Trophoblast cell (in vitro differentiated cells and primary cell): ENCODE results near the gene LRFN2.

Experiments used
- DNase-seq, 2 donors: peaks; one replicate each; pipeline ENCODE4 v3.0.0-alpha.2; 2016
- H2AFZ ChIP-seq: 2 replicates; pipeline ENCODE4 v1.6.1; 2013; ENCODE audit warnings: low read length, moderate library complexity, mild to moderate bottlenecking; ENCODE audit not compliant: insufficient read depth, poor library complexity
- H2AK5ac ChIP-seq: 2 replicates; pipeline ENCODE4 v1.6.1; 2013; ENCODE audit warnings: mild to moderate bottlenecking, low read length
- H2BK120ac ChIP-seq: 2 replicates; pipeline ENCODE4 v1.6.1; 2013; ENCODE audit warnings: low read length, mild to moderate bottlenecking, moderate library complexity; ENCODE audit not compliant: insufficient read depth, poor library complexity
- H2BK12ac ChIP-seq: 2 replicates; pipeline ENCODE4 v1.6.1; 2013; ENCODE audit warnings: mild to moderate bottlenecking, low read length, moderate library complexity
- H2BK5ac ChIP-seq: 2 replicates; pipeline ENCODE4 v1.6.1; 2013; ENCODE audit warnings: low read length, low read depth, moderate library complexity, mild to moderate bottlenecking; ENCODE audit not compliant: poor library complexity
- H3K14ac ChIP-seq: 2 replicates; pipeline ENCODE4 v1.6.1; 2013; ENCODE audit warnings: mild to moderate bottlenecking, low read length
- H3K18ac ChIP-seq: 2 replicates; pipeline ENCODE4 v1.6.1; 2013; ENCODE audit warnings: mild to moderate bottlenecking, low read length
- H3K23ac ChIP-seq: 2 replicates; pipeline ENCODE4 v1.6.1; 2013; ENCODE audit warnings: low read length
- H3K27ac ChIP-seq: 2 replicates; pipeline ENCODE4 v1.5.1; 2013; ENCODE audit warnings: low read depth, mild to moderate bottlenecking, inconsistent platforms, low read length, moderate library complexity
- H3K27me3 ChIP-seq: 2 replicates; pipeline ENCODE4 v1.6.1; 2013; ENCODE audit warnings: inconsistent platforms, mild to moderate bottlenecking, low read length, moderate library complexity; ENCODE audit not compliant: insufficient read depth
- H3K36me3 ChIP-seq, 2 experiments: 1 replicate in 1 of 2; 2 replicates in 1 of 2; pipeline ENCODE4 v1.6.1; 2013; ENCODE audit warnings: low read length in 2 of 2, mild to moderate bottlenecking in 2 of 2, moderate library complexity in 1 of 2; ENCODE audit not compliant: insufficient read depth in 2 of 2, control insufficient read depth in 1 of 2
- H3K4ac ChIP-seq: 2 replicates; pipeline ENCODE4 v1.6.1; 2013; ENCODE audit warnings: low read depth, mild to moderate bottlenecking, low read length, moderate library complexity
- H3K4me1 ChIP-seq, 2 experiments: 1 replicate in 1 of 2; 2 replicates in 1 of 2; pipeline ENCODE4 v1.6.1; 2013; ENCODE audit warnings: low read length in 2 of 2, mild to moderate bottlenecking in 2 of 2, moderate library complexity in 1 of 2; ENCODE audit not compliant: insufficient read depth in 2 of 2, control insufficient read depth in 1 of 2
- H3K4me2 ChIP-seq: 2 replicates; pipeline ENCODE4 v1.6.1; 2013; ENCODE audit warnings: inconsistent platforms, mild to moderate bottlenecking, low read length, moderate library complexity
- H3K4me3 ChIP-seq: 2 replicates; pipeline ENCODE4 v1.5.1; 2013; ENCODE audit warnings: mild to moderate bottlenecking, low read depth, low read length, inconsistent platforms
- H3K79me1 ChIP-seq: one replicate; pipeline ENCODE4 v1.6.1; 2013; ENCODE audit warnings: low read length
- H3K79me2 ChIP-seq: 2 replicates; pipeline ENCODE4 v1.6.1; 2013; ENCODE audit warnings: low read length, mild to moderate bottlenecking; ENCODE audit not compliant: control insufficient read depth, insufficient read depth, poor library complexity
- H3K9ac ChIP-seq: 2 replicates; pipeline ENCODE4 v1.6.1; 2013; ENCODE audit warnings: mild to moderate bottlenecking, low read length
- H3K9me3 ChIP-seq: 2 replicates; pipeline ENCODE4 v1.6.1; 2013; ENCODE audit warnings: low read depth, mild to moderate bottlenecking, control low read depth, inconsistent platforms, low read length; ENCODE audit not compliant: insufficient read depth
- H4K12ac ChIP-seq: 2 replicates; pipeline ENCODE4 v1.6.1; 2013; ENCODE audit warnings: low read depth, mild to moderate bottlenecking, low read length, moderate library complexity
- H4K8ac ChIP-seq: 2 replicates; pipeline ENCODE4 v1.6.1; 2013; ENCODE audit warnings: low read depth, mild to moderate bottlenecking, low read length, moderate library complexity
- H4K91ac ChIP-seq: one replicate; pipeline ENCODE4 v1.6.1; 2013; ENCODE audit warnings: low read depth, mild to moderate bottlenecking, low read length, moderate library complexity
- WGBS: extraction: QIAGEN DNeasy Blood & Tissue Kit; methylation state at CpG from one replicate; pipeline ENCODE4 v1.1.7; 2013; ENCODE audit warnings: missing lambda C conversion rate; ENCODE audit not compliant: insufficient read length, insufficient coverage; ENCODE audit errors: extremely low coverage; 5-methylcytosine and 5-hydroxymethylcytosine counted together

The LRFN2 gene

DNA sequence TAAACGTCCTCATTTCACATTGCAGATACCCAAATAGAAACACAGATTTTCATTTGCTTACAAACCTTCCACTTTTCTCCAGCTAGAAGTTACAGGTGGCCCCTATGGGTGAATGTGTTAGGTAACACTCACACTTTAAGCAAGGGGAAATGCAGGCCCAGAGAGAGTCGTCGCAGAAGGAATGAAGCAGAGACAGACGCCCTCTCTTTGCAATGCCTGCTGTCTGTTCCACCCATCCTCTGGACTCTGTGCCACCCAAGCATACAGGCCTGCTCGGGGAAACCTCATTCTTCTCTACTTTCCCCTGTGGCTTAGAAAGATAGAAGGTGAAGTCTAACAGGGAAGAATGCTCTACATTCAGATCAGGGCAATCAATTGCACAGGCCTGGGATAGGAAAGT lies 57.2 kb downstream of the LRFN2 start:
- WGBS, result no CpG with 5 or more reads among the region's 5 CpGs
- H3K27ac ChIP-seq, result no peak overlapping the region
- H3K23ac ChIP-seq, result no peak overlapping the region

GRCh38 chr6:40529040-40529439 lies 58.1 kb downstream of the LRFN2 start:
- Histone ChIP-seq H3K4me3 (no peak overlapping the region), H2BK120ac (no peak overlapping the region), H3K36me3 (no peaks in the 10 kb centered on the region), H2AFZ (no peak overlapping the region), H4K8ac (no peak overlapping the region), H4K91ac (no peak overlapping the region), H2BK12ac (no peak overlapping the region), H3K4ac (no peak overlapping the region), H3K4me2 (no peak overlapping the region), H3K18ac (no peak overlapping the region), H3K23ac (no peak overlapping the region), H3K14ac (no peak overlapping the region), H3K4me1 (no peaks in the 10 kb centered on the region), H4K12ac (no peak overlapping the region), H2AK5ac (no peak overlapping the region), H3K9me3 (no peaks in the 10 kb centered on the region), H2BK5ac (no peak overlapping the region), H3K27me3 (no peaks in the 10 kb centered on the region), H3K79me1 (no peaks in the 10 kb centered on the region), H3K9ac (no peak overlapping the region), H3K27ac (no peak overlapping the region), H3K79me2 (no peaks in the 10 kb centered on the region)
- no peak for DNase-seq
- WGBS, result no CpG with 5 or more reads among the region's 4 CpGs

More for the DNA sequence above, 57.2 kb downstream of the LRFN2 start:
- Histone ChIP-seq H3K4me3 (no peak overlapping the region), H3K79me1 (no peaks in the 10 kb centered on the region), H3K36me3 (no peaks in the 10 kb centered on the region), H4K12ac (no peak overlapping the region), H4K8ac (no peak overlapping the region), H2AFZ (no peak overlapping the region), H3K4me1 (no peaks in the 10 kb centered on the region), H3K4me2 (no peak overlapping the region), H3K18ac (no peak overlapping the region), H2BK5ac (no peak overlapping the region), H4K91ac (no peak overlapping the region), H3K9me3 (no peaks in the 10 kb centered on the region), H3K4ac (no peak overlapping the region), H3K9ac (no peak overlapping the region), H3K79me2 (no peaks in the 10 kb centered on the region), H3K27me3 (no peaks in the 10 kb centered on the region), H3K14ac (no peak overlapping the region), H2BK12ac (no peak overlapping the region), H2BK120ac (no peak overlapping the region), H2AK5ac (no peak overlapping the region)
- no peak for DNase-seq

- Histone ChIP-seq H3K9ac (no peak overlapping the region), H3K14ac (no peak overlapping the region)
- WGBS, result no CpG with 5 or more reads among the region's 5 CpGs
Measured at GRCh38 chr6:40528051-40528450, 59.1 kb downstream of the LRFN2 start.

GRCh38 chr6:40526036-40526435 lies 61.1 kb downstream of the LRFN2 start:
- DNase-seq, result no peak
- Histone ChIP-seq H4K8ac (no peak overlapping the region), H4K12ac (no peak overlapping the region), H3K4me1 (no peaks in the 10 kb centered on the region), H3K4me3 (no peak overlapping the region), H2BK5ac (no peak overlapping the region), H3K79me1 (no peaks in the 10 kb centered on the region), H3K9me3 (no peaks in the 10 kb centered on the region), H3K14ac (no peak overlapping the region), H3K27ac (no peak overlapping the region), H3K79me2 (no peaks in the 10 kb centered on the region), H2BK120ac (no peak overlapping the region), H4K91ac (no peak overlapping the region), H2AK5ac (no peak overlapping the region), H2AFZ (no peak overlapping the region), H3K4ac (no peak overlapping the region), H3K27me3 (no peaks in the 10 kb centered on the region), H3K18ac (no peak overlapping the region), H3K9ac (no peak overlapping the region), H2BK12ac (no peak overlapping the region), H3K36me3 (no peaks in the 10 kb centered on the region), H3K23ac (no peak overlapping the region), H3K4me2 (no peak overlapping the region)
- no CpG with 5 or more reads among the region's 6 CpGs for WGBS

More at GRCh38 chr6:40528051-40528450, 59.1 kb downstream of the LRFN2 start:
- no peaks in the 10 kb centered on the region for H3K4me1 ChIP-seq
- H3K4me3 ChIP-seq, result no peak overlapping the region
- no peak overlapping the region for H2BK5ac ChIP-seq
- no peaks in the 10 kb centered on the region for H3K9me3 ChIP-seq
- H3K4ac ChIP-seq, result no peak overlapping the region
- no peak overlapping the region for H3K4me2 ChIP-seq
- H3K36me3 ChIP-seq, result no peaks in the 10 kb centered on the region
- no peak overlapping the region for H3K18ac ChIP-seq
- DNase-seq, result no peak
- no peaks in the 10 kb centered on the region for H3K27me3 ChIP-seq
- no peak overlapping the region for H2BK120ac ChIP-seq
- no peak overlapping the region for H4K12ac ChIP-seq
- no peaks in the 10 kb centered on the region for H3K79me2 ChIP-seq
- H3K23ac ChIP-seq, result no peak overlapping the region
- H2AK5ac ChIP-seq, result no peak overlapping the region
- no peak overlapping the region for H3K27ac ChIP-seq
- H3K79me1 ChIP-seq, result no peaks in the 10 kb centered on the region
- H2AFZ ChIP-seq, result no peak overlapping the region
- H4K91ac ChIP-seq, result no peak overlapping the region
- H2BK12ac ChIP-seq, result no peak overlapping the region
- H4K8ac ChIP-seq, result no peak overlapping the region
